T47D (cell line): Measurements from ENCODE around the gene FOXR2.

ENCODE experiments used
- DNase-seq, 2 experiments: peaks; one replicate each; pipeline versions ENCODE4 v3.0.0 to v3.0.0-alpha.2; 2011 to 2012; ENCODE audit warnings: low read depth in 1 of 2, low spot score in 1 of 2
- JUND ChIP-seq: IDR thresholded peaks from 2 replicates; pipeline ENCODE4 v1.6.1; 2012; ENCODE audit warnings: low read depth
- in situ Hi-C: cut with HindIII; loops from 2 replicates; pipeline ENCODE4 v1.10.0; 2016; ENCODE audit warnings: low sequenced_read_pairs, low pct_unique_long_range_greater_than_20kb

FOXR2 gene

GRCh38 chrX:55623100-55623499, at the start of gene FOXR2:
Gene FOXR2 (plus strand): TSS chrX:55623400. CDS start chrX:55623712, 312 bp downstream.
- no peak for TF ChIP-seq JUND
- in situ Hi-C loops: no loop called here
- no peak for DNase-seq

- in situ Hi-C loops: no loop called here
- TF ChIP-seq JUND: no peak
- no peak for DNase-seq
Measured at GRCh38 chrX:55579115-55579514, 44.1 kb upstream of the FOXR2 start.

- in situ Hi-C loops: no loop called here
- DNase-seq: no peak
- TF ChIP-seq JUND: no peak
Measured at GRCh38 chrX:55582447-55582846, 40.8 kb upstream of the FOXR2 start.

GRCh38 chrX:55593296-55593695, 29.9 kb upstream of the FOXR2 start:
- no peak for TF ChIP-seq JUND
- in situ Hi-C loops: no loop called here
- no peak for DNase-seq

GRCh38 chrX:55593756-55594257, 29.4 kb upstream of the FOXR2 start:
- TF ChIP-seq JUND: no peak
- in situ Hi-C loops: no loop called here
- no peak for DNase-seq

GRCh38 chrX:55598333-55598732, 24.9 kb upstream of the FOXR2 start:
- in situ Hi-C loops: no loop called here
- DNase-seq: no peak
- no peak for TF ChIP-seq JUND

- DNase-seq: no peak
- TF ChIP-seq JUND: no peak
- in situ Hi-C loops: no loop called here
Measured at GRCh38 chrX:55619547-55619946, 3.7 kb upstream of the FOXR2 start.

- in situ Hi-C loops: no loop called here
- no peak for TF ChIP-seq JUND
- DNase-seq: no peak
Measured at GRCh38 chrX:55624403-55624802, 1.2 kb downstream of the FOXR2 start.

GRCh38 chrX:55636109-55636508, 12.9 kb downstream of the FOXR2 start:
- in situ Hi-C loops: no loop called here
- TF ChIP-seq JUND: no peak
- DNase-seq: no peak

GRCh38 chrX:55638933-55639332, 15.7 kb downstream of the FOXR2 start:
- in situ Hi-C loops: no loop called here
- no peak for DNase-seq
- no peak for TF ChIP-seq JUND

GRCh38 chrX:55640854-55641253, 17.7 kb downstream of the FOXR2 start:
- in situ Hi-C loops: no loop called here
- no peak for TF ChIP-seq JUND
- DNase-seq: no peak

GRCh38 chrX:55648434-55648833, 25.2 kb downstream of the FOXR2 start:
- in situ Hi-C loops: no loop called here
- DNase-seq: no peak
- TF ChIP-seq JUND: no peak

GRCh38 chrX:55659931-55660330, 36.7 kb downstream of the FOXR2 start:
- in situ Hi-C loops: no loop called here
- no peak for DNase-seq
- no peak for TF ChIP-seq JUND

- no peak for TF ChIP-seq JUND
- DNase-seq: no peak
- in situ Hi-C loops: no loop called here
Measured at GRCh38 chrX:55663584-55663983, 40.4 kb downstream of the FOXR2 start.

GRCh38 chrX:55668084-55668483, 44.9 kb downstream of the FOXR2 start:
- no peak for DNase-seq
- in situ Hi-C loops: no loop called here
- no peak for TF ChIP-seq JUND
